Measurements from ENCODE around the gene HNRNPAB. TPM values are rescaled to one million over a fixed set of nuclear protein-coding genes. Genes with fewer than 3 reads are reported as not detected.

The HNRNPAB gene
- total and polyA plus RNA-seq, 2 donors (not counting 3 experiments of a cell fraction or from before 2014, with no cell fraction given), result 207 to 309 TPM

DNA sequence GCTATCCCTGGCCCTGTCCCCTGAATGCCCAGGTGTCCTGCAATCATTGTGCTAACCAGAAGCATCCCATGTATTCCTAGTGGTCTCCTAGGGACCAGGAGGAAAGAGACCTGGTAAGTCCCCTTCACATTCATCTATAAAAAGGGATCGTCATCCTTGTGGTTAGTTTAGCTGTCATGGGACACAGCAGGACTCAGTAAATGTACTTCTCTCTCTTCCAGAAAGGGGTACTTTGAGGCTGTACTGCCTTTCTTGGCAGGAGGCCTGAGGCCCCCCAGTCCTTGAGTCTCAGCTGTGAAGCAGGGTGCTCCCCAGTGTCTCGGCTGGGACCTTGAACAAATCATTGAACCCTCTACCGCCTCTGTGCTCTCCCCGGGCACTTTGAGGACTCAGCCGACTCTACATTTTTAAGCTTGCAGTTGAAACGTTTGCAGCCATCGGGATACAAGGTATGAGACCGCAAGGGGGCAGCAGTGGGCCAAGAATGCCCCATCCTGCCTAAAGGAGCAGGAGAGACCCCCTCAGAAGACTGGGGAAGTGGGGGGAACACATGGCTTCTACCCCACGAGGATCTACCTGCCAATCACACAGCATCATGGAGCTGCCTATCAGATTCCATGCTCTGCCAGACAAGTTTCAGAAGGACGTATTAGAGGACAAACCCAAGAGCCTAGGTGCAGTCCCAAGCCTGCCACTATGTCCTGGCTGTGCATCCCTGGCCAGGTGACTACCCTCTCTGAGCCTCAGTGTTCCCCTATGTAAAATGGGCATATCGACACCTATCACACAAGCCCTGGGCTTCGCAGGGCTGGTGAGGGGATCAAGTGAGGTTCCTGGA, 30.6 kb downstream of the HNRNPAB start:
- FAIRE-seq, result peak; percentile 81

More for the DNA sequence above, 30.6 kb downstream of the HNRNPAB start:
- Histone ChIP-seq H3K27me3 (ENCODE audit: control insufficient read depth in 2 of 2, insufficient read depth in 2 of 2, low read length in 2 of 2) (no peaks in the 10 kb centered on the region), H3K36me3 (ENCODE audit: control insufficient read depth in 2 of 2, extremely low read depth in 1 of 2, insufficient read depth in 2 of 2, low read length in 2 of 2) (peaks cover 0 to under 1% of the 10 kb centered on the region in 2 experiments), H3K4me2 (ENCODE audit: insufficient read depth, low read length) (no peak overlapping the region), H4K20me1 (replicated peaks; ENCODE audit: control insufficient read depth, extremely low read depth, insufficient read depth, low read length) (no peaks in the 10 kb centered on the region), H3K9me1 (replicated peaks; ENCODE audit: control insufficient read depth, extremely low read depth, insufficient read depth, low read length) (no peaks in the 10 kb centered on the region), H3K4me1 (ENCODE audit: control insufficient read depth, extremely low read depth, insufficient read depth, low read length) (peaks cover 20% of the 10 kb centered on the region), H3K4me3 (replicated peaks in 1 of 3; ENCODE audit: insufficient read depth in 1 of 3, low read depth in 1 of 3, low read length in 3 of 3) (no peak overlapping the region), H3K79me2 (ENCODE audit: control insufficient read depth, insufficient read depth, low read length) (peaks cover 21% of the 10 kb centered on the region), H3K9ac (replicated peaks; ENCODE audit: extremely low read depth, insufficient read depth, low read length) (no peak overlapping the region), H2AFZ (ENCODE audit: low read depth, low read length) (peak overlapping the region; percentile 79), H3K9me3 (replicated peaks; ENCODE audit: control insufficient read depth, insufficient read depth, low read length) (no peaks in the 10 kb centered on the region), H3K27ac (ENCODE audit: insufficient read depth, low read depth, low read length) (no peak overlapping the region)
- BruUV-seq (replicated peaks), result no TSS peak
- DNase-seq (ENCODE audit: low read depth, low spot score), result peak; percentile 73
- POLR2A ChIA-PET, result interaction anchor here (0.7 kb wide), 1 partner anchor 31 kb away, joined by 3 read pairs; the partner anchor contains the start of gene HNRNPAB
- dilution Hi-C loops (cut with MboI; ENCODE audit: extremely low pct_ligation_motif_present, low sequenced_read_pairs), result no loop called here
- intact Hi-C loops (cut with micrococcal nuclease), result loop anchor here (1.0 to 5.0 kb wide), 5 partner anchors 45 to 1322 kb away; partner anchors contain the start of gene COL23A1
- CTCF ChIA-PET, result interaction anchor here (0.5 to 1.9 kb wide), 25 partner anchors 9 to 1315 kb away, joined by 3 to 19 read pairs (median 4); partner anchors contain the start of genes HNRNPAB and RUFY1
- TF ChIP-seq, protein P1, sequence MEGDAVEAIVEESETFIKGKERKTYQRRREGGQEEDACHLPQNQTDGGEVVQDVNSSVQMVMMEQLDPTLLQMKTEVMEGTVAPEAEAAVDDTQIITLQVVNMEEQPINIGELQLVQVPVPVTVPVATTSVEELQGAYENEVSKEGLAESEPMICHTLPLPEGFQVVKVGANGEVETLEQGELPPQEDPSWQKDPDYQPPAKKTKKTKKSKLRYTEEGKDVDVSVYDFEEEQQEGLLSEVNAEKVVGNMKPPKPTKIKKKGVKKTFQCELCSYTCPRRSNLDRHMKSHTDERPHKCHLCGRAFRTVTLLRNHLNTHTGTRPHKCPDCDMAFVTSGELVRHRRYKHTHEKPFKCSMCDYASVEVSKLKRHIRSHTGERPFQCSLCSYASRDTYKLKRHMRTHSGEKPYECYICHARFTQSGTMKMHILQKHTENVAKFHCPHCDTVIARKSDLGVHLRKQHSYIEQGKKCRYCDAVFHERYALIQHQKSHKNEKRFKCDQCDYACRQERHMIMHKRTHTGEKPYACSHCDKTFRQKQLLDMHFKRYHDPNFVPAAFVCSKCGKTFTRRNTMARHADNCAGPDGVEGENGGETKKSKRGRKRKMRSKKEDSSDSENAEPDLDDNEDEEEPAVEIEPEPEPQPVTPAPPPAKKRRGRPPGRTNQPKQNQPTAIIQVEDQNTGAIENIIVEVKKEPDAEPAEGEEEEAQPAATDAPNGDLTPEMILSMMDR (IDR thresholded peaks at IDR 0.05; ENCODE audit: extremely low read depth in 1 of 2, insufficient read depth in 1 of 2, low read depth in 1 of 2, low read length in 2 of 2), result peak; percentile 76 to 87
- TF ChIP-seq JUN (IDR thresholded peaks at IDR 0.05; ENCODE audit: borderline replicate concordance, insufficient read depth, insufficient read length, low read depth) (no peak), POLR2A (IDR thresholded peaks at IDR 0.05; ENCODE audit: low read depth, low read length) (no peak), MYC (IDR thresholded peaks at IDR 0.05; ENCODE audit: low read depth, low read length) (no peak)
